ENCODE data around the gene ADARB2. TPM values are rescaled to one million over a fixed set of nuclear protein-coding genes. Genes with fewer than 3 reads are reported as not detected.
"Not testable (repeated sequence)": the region's sequence is repeated elsewhere in the genome, so short reads cannot be mapped to it uniquely, and the experiment has no call there.

ADARB2 gene
- total RNA-seq, 1 donor from 2014 or later: under 0.01 TPM

GRCh38 chr10:1352296-1352695 is 385.0 kb downstream of the ADARB2 start:
- H3K36me3 ChIP-seq (ENCODE audit: control insufficient read depth in 3 of 3, insufficient read depth in 3 of 3, low read length in 3 of 3); H3K4me3 ChIP-seq (ENCODE audit: low read length in 3 of 3); H3K27ac ChIP-seq (ENCODE audit: low read depth, low read length); H3K9me3 ChIP-seq (ENCODE audit: control insufficient read depth in 3 of 3, low read length in 3 of 3); H3K9ac ChIP-seq (ENCODE audit: low read depth in 1 of 3, low read length in 3 of 3); H3K4me1 ChIP-seq (ENCODE audit: control insufficient read depth in 3 of 3, insufficient read depth in 3 of 3, low read length in 3 of 3): not testable (repeated sequence)
- peaks cover 0 to 23% (median 6%) of the 10 kb centered on the region in 3 donors for H3K27me3 ChIP-seq (ENCODE audit: control insufficient read depth in 3 of 3, insufficient read depth in 3 of 3, low read length in 3 of 3)

GRCh38 chr10:1348773-1349050 is 388.6 kb downstream of the ADARB2 start:
- no peak overlapping the region for H3K9ac ChIP-seq (ENCODE audit: low read depth in 1 of 3, low read length in 3 of 3)
- no peaks in the 10 kb centered on the region for H3K36me3 ChIP-seq (ENCODE audit: control insufficient read depth in 3 of 3, insufficient read depth in 3 of 3, low read length in 3 of 3)

GRCh38 chr10:1347962-1348772 is 389.2 kb downstream of the ADARB2 start:
- Histone ChIP-seq H3K27me3 (ENCODE audit: control insufficient read depth in 3 of 3, insufficient read depth in 3 of 3, low read length in 3 of 3) (peaks cover 0 to 2% (median 0%) of the 10 kb centered on the region in 3 donors), H3K9me3 (ENCODE audit: control insufficient read depth in 3 of 3, low read length in 3 of 3) (no peaks in the 10 kb centered on the region), H3K36me3 (ENCODE audit: control insufficient read depth in 3 of 3, insufficient read depth in 3 of 3, low read length in 3 of 3) (no peaks in the 10 kb centered on the region), H3K27ac (ENCODE audit: low read depth, low read length) (no peak overlapping the region), H3K9ac (ENCODE audit: low read depth in 1 of 3, low read length in 3 of 3) (no peak overlapping the region), H3K4me1 (ENCODE audit: control insufficient read depth in 3 of 3, insufficient read depth in 3 of 3, low read length in 3 of 3) (no peaks in the 10 kb centered on the region), H3K4me3 (ENCODE audit: low read length in 3 of 3) (no peak overlapping the region)

More at GRCh38 chr10:1348773-1349050, 388.6 kb downstream of the ADARB2 start:
- no peaks in the 10 kb centered on the region for H3K4me1 ChIP-seq (ENCODE audit: control insufficient read depth in 3 of 3, insufficient read depth in 3 of 3, low read length in 3 of 3)
- H3K27me3 ChIP-seq (ENCODE audit: control insufficient read depth in 3 of 3, insufficient read depth in 3 of 3, low read length in 3 of 3): peaks cover 0 to 2% (median 0%) of the 10 kb centered on the region in 3 donors
- H3K9me3 ChIP-seq (ENCODE audit: control insufficient read depth in 3 of 3, low read length in 3 of 3): no peaks in the 10 kb centered on the region
- no peak overlapping the region for H3K27ac ChIP-seq (ENCODE audit: low read depth, low read length)
- no peak overlapping the region for H3K4me3 ChIP-seq (ENCODE audit: low read length in 3 of 3)

GRCh38 chr10:1347525-1347924 is 389.8 kb downstream of the ADARB2 start:
- no peaks in the 10 kb centered on the region for H3K4me1 ChIP-seq (ENCODE audit: control insufficient read depth in 3 of 3, insufficient read depth in 3 of 3, low read length in 3 of 3)
- no peak overlapping the region for H3K27ac ChIP-seq (ENCODE audit: low read depth, low read length)
- H3K9ac ChIP-seq (ENCODE audit: low read depth in 1 of 3, low read length in 3 of 3): no peak overlapping the region
- no peaks in the 10 kb centered on the region for H3K36me3 ChIP-seq (ENCODE audit: control insufficient read depth in 3 of 3, insufficient read depth in 3 of 3, low read length in 3 of 3)
- H3K27me3 ChIP-seq (ENCODE audit: control insufficient read depth in 3 of 3, insufficient read depth in 3 of 3, low read length in 3 of 3): peaks cover 0 to 2% (median 0%) of the 10 kb centered on the region in 3 donors
- no peak overlapping the region for H3K4me3 ChIP-seq (ENCODE audit: low read length in 3 of 3)
- no peaks in the 10 kb centered on the region for H3K9me3 ChIP-seq (ENCODE audit: control insufficient read depth in 3 of 3, low read length in 3 of 3)

GRCh38 chr10:1346201-1346600 is 391.1 kb downstream of the ADARB2 start:
- Histone ChIP-seq H3K4me1 (ENCODE audit: control insufficient read depth in 3 of 3, insufficient read depth in 3 of 3, low read length in 3 of 3) (no peaks in the 10 kb centered on the region), H3K27me3 (ENCODE audit: control insufficient read depth in 3 of 3, insufficient read depth in 3 of 3, low read length in 3 of 3) (peaks cover 0 to 2% (median 0%) of the 10 kb centered on the region in 3 donors), H3K36me3 (ENCODE audit: control insufficient read depth in 3 of 3, insufficient read depth in 3 of 3, low read length in 3 of 3) (no peaks in the 10 kb centered on the region), H3K9ac (ENCODE audit: low read depth in 1 of 3, low read length in 3 of 3) (no peak overlapping the region), H3K27ac (ENCODE audit: low read depth, low read length) (no peak overlapping the region), H3K9me3 (ENCODE audit: control insufficient read depth in 3 of 3, low read length in 3 of 3) (no peaks in the 10 kb centered on the region), H3K4me3 (ENCODE audit: low read length in 3 of 3) (no peak overlapping the region)

- peaks cover 0 to 2% (median 0%) of the 10 kb centered on the region in 3 donors for H3K27me3 ChIP-seq (ENCODE audit: control insufficient read depth in 3 of 3, insufficient read depth in 3 of 3, low read length in 3 of 3)
- H3K4me3 ChIP-seq (ENCODE audit: low read length in 3 of 3): no peak overlapping the region
- H3K9me3 ChIP-seq (ENCODE audit: control insufficient read depth in 3 of 3, low read length in 3 of 3): no peaks in the 10 kb centered on the region
- H3K27ac ChIP-seq (ENCODE audit: low read depth, low read length): no peak overlapping the region
- no peak overlapping the region for H3K9ac ChIP-seq (ENCODE audit: low read depth in 1 of 3, low read length in 3 of 3)
- no peaks in the 10 kb centered on the region for H3K36me3 ChIP-seq (ENCODE audit: control insufficient read depth in 3 of 3, insufficient read depth in 3 of 3, low read length in 3 of 3)
- H3K4me1 ChIP-seq (ENCODE audit: control insufficient read depth in 3 of 3, insufficient read depth in 3 of 3, low read length in 3 of 3): no peaks in the 10 kb centered on the region
Observed at GRCh38 chr10:1345368-1345767, 392.0 kb downstream of the ADARB2 start.

- H3K9me3 ChIP-seq (ENCODE audit: control insufficient read depth in 3 of 3, low read length in 3 of 3): no peaks in the 10 kb centered on the region
Observed at GRCh38 chr10:1344846-1345245, 392.5 kb downstream of the ADARB2 start.

GRCh38 chr10:1344408-1344807 is 392.9 kb downstream of the ADARB2 start:
- no peaks in the 10 kb centered on the region for H3K9me3 ChIP-seq (ENCODE audit: control insufficient read depth in 3 of 3, low read length in 3 of 3)
- H3K4me3 ChIP-seq (ENCODE audit: low read length in 3 of 3): no peak overlapping the region
- H3K4me1 ChIP-seq (ENCODE audit: control insufficient read depth in 3 of 3, insufficient read depth in 3 of 3, low read length in 3 of 3): no peaks in the 10 kb centered on the region
- H3K27ac ChIP-seq (ENCODE audit: low read depth, low read length): no peak overlapping the region
- no peaks in the 10 kb centered on the region for H3K36me3 ChIP-seq (ENCODE audit: control insufficient read depth in 3 of 3, insufficient read depth in 3 of 3, low read length in 3 of 3)
- H3K9ac ChIP-seq (ENCODE audit: low read depth in 1 of 3, low read length in 3 of 3): no peak overlapping the region
- peaks cover 0 to 3% (median 0%) of the 10 kb centered on the region in 3 donors for H3K27me3 ChIP-seq (ENCODE audit: control insufficient read depth in 3 of 3, insufficient read depth in 3 of 3, low read length in 3 of 3)

More at GRCh38 chr10:1344846-1345245, 392.5 kb downstream of the ADARB2 start:
- Histone ChIP-seq H3K4me1 (ENCODE audit: control insufficient read depth in 3 of 3, insufficient read depth in 3 of 3, low read length in 3 of 3) (no peaks in the 10 kb centered on the region), H3K27me3 (ENCODE audit: control insufficient read depth in 3 of 3, insufficient read depth in 3 of 3, low read length in 3 of 3) (peaks cover 0 to 2% (median 0%) of the 10 kb centered on the region in 3 donors), H3K27ac (ENCODE audit: low read depth, low read length) (no peak overlapping the region), H3K9ac (ENCODE audit: low read depth in 1 of 3, low read length in 3 of 3) (no peak overlapping the region), H3K36me3 (ENCODE audit: control insufficient read depth in 3 of 3, insufficient read depth in 3 of 3, low read length in 3 of 3) (no peaks in the 10 kb centered on the region), H3K4me3 (ENCODE audit: low read length in 3 of 3) (no peak overlapping the region)

- Histone ChIP-seq H3K27ac (ENCODE audit: low read depth, low read length) (no peak overlapping the region), H3K27me3 (ENCODE audit: control insufficient read depth in 3 of 3, insufficient read depth in 3 of 3, low read length in 3 of 3) (peaks cover 0 to 4% (median 0%) of the 10 kb centered on the region in 3 donors), H3K9ac (ENCODE audit: low read depth in 1 of 3, low read length in 3 of 3) (no peak overlapping the region), H3K4me3 (ENCODE audit: low read length in 3 of 3) (no peak overlapping the region), H3K9me3 (ENCODE audit: control insufficient read depth in 3 of 3, low read length in 3 of 3) (no peaks in the 10 kb centered on the region), H3K36me3 (ENCODE audit: control insufficient read depth in 3 of 3, insufficient read depth in 3 of 3, low read length in 3 of 3) (no peaks in the 10 kb centered on the region), H3K4me1 (ENCODE audit: control insufficient read depth in 3 of 3, insufficient read depth in 3 of 3, low read length in 3 of 3) (no peaks in the 10 kb centered on the region)
Observed at GRCh38 chr10:1343176-1343575, 394.1 kb downstream of the ADARB2 start.

- H3K36me3 ChIP-seq (ENCODE audit: control insufficient read depth in 3 of 3, insufficient read depth in 3 of 3, low read length in 3 of 3); H3K9me3 ChIP-seq (ENCODE audit: control insufficient read depth in 3 of 3, low read length in 3 of 3); H3K27ac ChIP-seq (ENCODE audit: low read depth, low read length): not testable (repeated sequence)
Observed at GRCh38 chr10:1341052-1341451, 396.3 kb downstream of the ADARB2 start.

More at GRCh38 chr10:1341052-1341451, 396.3 kb downstream of the ADARB2 start:
- not testable (repeated sequence) for H3K27me3 ChIP-seq (ENCODE audit: control insufficient read depth in 3 of 3, insufficient read depth in 3 of 3, low read length in 3 of 3); H3K9ac ChIP-seq (ENCODE audit: low read depth in 1 of 3, low read length in 3 of 3); H3K4me3 ChIP-seq (ENCODE audit: low read length in 3 of 3); H3K4me1 ChIP-seq (ENCODE audit: control insufficient read depth in 3 of 3, insufficient read depth in 3 of 3, low read length in 3 of 3)

Measured in skeletal muscle tissue (tissue), 4 donors.